Endothelial cell of umbilical vein (primary cell): ENCODE data around the gene SEMA4C.

Source experiments
- EZH2 ChIP-seq: IDR thresholded peaks from 2 replicates; pipeline ENCODE4 v1.6.1; 2012; ENCODE audit warnings: borderline replicate concordance, low read depth, mild to moderate bottlenecking, moderate library complexity, low read length, inconsistent platforms; ENCODE audit not compliant: severe bottlenecking
- FOS ChIP-seq: IDR thresholded peaks from 2 replicates; pipeline ENCODE4 v1.6.1; 2011; ENCODE audit warnings: mild to moderate bottlenecking, low read length, moderate library complexity, borderline replicate concordance; ENCODE audit not compliant: insufficient read depth
- GATA2 ChIP-seq: IDR thresholded peaks from 2 replicates; pipeline ENCODE4 v1.7.0; 2011; ENCODE audit warnings: low read depth, mild to moderate bottlenecking, moderate library complexity, mixed read lengths, low read length; ENCODE audit not compliant: insufficient read length, insufficient read depth
- MYC ChIP-seq: IDR thresholded peaks from one replicate; pipeline ENCODE4 v1.6.1; 2011; ENCODE audit warnings: mild to moderate bottlenecking, low read depth, low read length
- POLR2A ChIP-seq: IDR thresholded peaks from 2 replicates; pipeline ENCODE4 v1.6.1; 2012; ENCODE audit warnings: low read depth, mild to moderate bottlenecking, control low read depth, low read length
- POLR2AphosphoS5 ChIP-seq: IDR thresholded peaks from 2 replicates; pipeline ENCODE4 v1.6.1; 2012; ENCODE audit warnings: low read depth, mild to moderate bottlenecking, control low read depth, low read length, moderate library complexity; ENCODE audit not compliant: insufficient read depth
- TF ChIP-seq, protein P1 (sequence below), 2 donors: IDR thresholded peaks; 1 replicate in 1 of 2; 2 replicates in 1 of 2; pipeline ENCODE4 v1.5.1; 2011; ENCODE audit warnings: low read length in 2 of 2, mild to moderate bottlenecking in 2 of 2, moderate library complexity in 2 of 2, control low read depth in 1 of 2, inconsistent platforms in 1 of 2, low read depth in 1 of 2; ENCODE audit not compliant: insufficient read depth in 1 of 2; ENCODE audit errors: extremely low read depth in 1 of 2

DNA sequence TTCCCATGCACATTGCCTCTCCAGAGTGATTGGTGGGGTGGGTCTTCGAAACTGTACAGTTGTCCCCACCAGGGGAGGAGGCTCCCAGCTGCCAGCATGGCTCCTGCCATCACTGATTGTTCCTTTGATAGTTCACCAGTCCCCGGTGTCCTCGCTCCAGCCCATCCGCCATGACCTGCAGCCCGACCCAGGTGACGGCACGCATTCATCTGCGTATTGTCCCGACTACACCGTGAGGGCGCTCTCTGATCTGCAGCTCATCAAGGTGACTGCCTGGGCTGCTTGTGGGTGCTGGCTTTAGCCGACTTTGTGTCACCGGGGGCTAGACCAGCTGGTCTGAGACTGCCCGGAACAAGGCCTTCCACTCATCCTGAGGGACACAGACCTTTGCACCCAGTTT is 41.4 kb downstream of the SEMA4C start:
- TF ChIP-seq EZH2 (no peak), POLR2A (no peak), FOS (no peak), POLR2AphosphoS5 (no peak), GATA2 (no peak), MYC (no peak)
- TF ChIP-seq, protein P1, sequence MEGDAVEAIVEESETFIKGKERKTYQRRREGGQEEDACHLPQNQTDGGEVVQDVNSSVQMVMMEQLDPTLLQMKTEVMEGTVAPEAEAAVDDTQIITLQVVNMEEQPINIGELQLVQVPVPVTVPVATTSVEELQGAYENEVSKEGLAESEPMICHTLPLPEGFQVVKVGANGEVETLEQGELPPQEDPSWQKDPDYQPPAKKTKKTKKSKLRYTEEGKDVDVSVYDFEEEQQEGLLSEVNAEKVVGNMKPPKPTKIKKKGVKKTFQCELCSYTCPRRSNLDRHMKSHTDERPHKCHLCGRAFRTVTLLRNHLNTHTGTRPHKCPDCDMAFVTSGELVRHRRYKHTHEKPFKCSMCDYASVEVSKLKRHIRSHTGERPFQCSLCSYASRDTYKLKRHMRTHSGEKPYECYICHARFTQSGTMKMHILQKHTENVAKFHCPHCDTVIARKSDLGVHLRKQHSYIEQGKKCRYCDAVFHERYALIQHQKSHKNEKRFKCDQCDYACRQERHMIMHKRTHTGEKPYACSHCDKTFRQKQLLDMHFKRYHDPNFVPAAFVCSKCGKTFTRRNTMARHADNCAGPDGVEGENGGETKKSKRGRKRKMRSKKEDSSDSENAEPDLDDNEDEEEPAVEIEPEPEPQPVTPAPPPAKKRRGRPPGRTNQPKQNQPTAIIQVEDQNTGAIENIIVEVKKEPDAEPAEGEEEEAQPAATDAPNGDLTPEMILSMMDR (IDR thresholded peaks at IDR 0.05; ENCODE audit: extremely low read depth in 1 of 2, insufficient read depth in 1 of 2, low read depth in 1 of 2, low read length in 2 of 2) = no peak
